Measurements from ENCODE around the gene OSBP.

DNA sequence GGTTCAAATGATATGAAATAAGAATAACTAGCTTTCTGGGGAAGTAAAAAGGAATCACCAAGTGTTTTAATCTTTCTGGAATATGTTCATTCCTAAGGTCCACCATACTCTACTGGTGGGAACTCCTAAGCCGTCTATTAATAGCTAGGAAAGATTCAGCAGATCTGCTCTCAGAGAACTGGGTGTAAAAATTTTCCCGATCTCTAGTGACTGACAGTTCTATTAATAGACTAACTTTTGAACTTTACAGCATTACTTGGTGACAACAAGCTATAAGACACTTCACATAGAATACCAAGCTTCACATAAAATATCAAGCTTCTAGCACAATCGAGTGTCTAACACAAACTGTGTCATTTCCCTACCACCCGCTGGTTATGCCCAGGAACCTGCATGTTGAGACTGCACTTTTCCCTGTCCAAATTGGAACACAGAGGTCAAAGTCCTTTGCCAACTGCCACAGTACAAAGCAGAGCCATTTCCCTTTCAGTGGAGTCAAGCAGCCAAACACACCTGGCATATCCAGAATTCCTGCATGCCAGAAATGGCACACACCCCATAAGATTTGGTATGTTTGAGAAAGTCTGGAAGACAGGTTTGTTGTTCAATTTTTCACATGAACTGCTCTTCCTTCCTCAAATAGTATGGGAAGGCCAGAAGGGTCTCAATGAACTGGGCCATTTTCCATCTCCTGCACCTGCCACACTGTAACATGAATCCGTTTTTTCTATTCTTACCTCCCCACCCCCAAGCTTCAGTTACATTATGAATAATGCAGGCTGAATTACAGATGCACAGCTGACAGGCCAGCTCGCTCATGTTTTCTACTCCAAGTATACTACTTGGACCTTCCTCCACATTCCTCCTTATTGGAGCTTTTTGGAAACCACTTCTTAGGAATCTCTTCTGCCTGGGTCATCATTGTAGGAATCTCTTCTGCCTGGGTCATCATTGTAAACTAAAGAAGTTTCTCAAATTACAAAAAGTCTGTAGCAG lies 3.7 kb downstream of the OSBP start:
- TF ChIP-seq, protein P1, sequence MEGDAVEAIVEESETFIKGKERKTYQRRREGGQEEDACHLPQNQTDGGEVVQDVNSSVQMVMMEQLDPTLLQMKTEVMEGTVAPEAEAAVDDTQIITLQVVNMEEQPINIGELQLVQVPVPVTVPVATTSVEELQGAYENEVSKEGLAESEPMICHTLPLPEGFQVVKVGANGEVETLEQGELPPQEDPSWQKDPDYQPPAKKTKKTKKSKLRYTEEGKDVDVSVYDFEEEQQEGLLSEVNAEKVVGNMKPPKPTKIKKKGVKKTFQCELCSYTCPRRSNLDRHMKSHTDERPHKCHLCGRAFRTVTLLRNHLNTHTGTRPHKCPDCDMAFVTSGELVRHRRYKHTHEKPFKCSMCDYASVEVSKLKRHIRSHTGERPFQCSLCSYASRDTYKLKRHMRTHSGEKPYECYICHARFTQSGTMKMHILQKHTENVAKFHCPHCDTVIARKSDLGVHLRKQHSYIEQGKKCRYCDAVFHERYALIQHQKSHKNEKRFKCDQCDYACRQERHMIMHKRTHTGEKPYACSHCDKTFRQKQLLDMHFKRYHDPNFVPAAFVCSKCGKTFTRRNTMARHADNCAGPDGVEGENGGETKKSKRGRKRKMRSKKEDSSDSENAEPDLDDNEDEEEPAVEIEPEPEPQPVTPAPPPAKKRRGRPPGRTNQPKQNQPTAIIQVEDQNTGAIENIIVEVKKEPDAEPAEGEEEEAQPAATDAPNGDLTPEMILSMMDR (IDR thresholded peaks at IDR 0.05 in 8 of 11, conservative IDR thresholded peaks at IDR 0.05 in 3 of 11): no peak
- TF ChIP-seq POLR2A (IDR thresholded peaks at IDR 0.05): no peak

Data from spleen (tissue), 7 donors.